ENCODE data around the gene DNM3. TPM values are rescaled to one million over a fixed set of nuclear protein-coding genes. Genes with fewer than 3 reads are reported as not detected.

DNM3 gene
- total RNA-seq, 6 experiments from 2014 or later: 0.25 to 0.73 (median 0.39) TPM

- no peak for TF ChIP-seq CTCF (IDR thresholded peaks at IDR 0.05)
- no peaks in the 10 kb centered on the region for H3K4me1 Mint-ChIP-seq (ENCODE audit: low read depth)
- H3K27ac Mint-ChIP-seq: no peak overlapping the region
- H3K9me3 Mint-ChIP-seq: no peaks in the 10 kb centered on the region
- H3K27me3 Mint-ChIP-seq (ENCODE audit: insufficient read depth): peaks cover 5% of the 10 kb centered on the region; the same call in 1 of the 2 replicates
- no peak overlapping the region for H3K4me3 Mint-ChIP-seq
- no peak for DNase-seq
- no peaks in the 10 kb centered on the region for H3K36me3 Mint-ChIP-seq (ENCODE audit: low read depth)
These were observed 6.5 kb upstream of the DNM3 start for GRCh38 chr1:171834821-171835220.

GRCh38 chr1:171835891-171836290 lies 5.4 kb upstream of the DNM3 start:
- Mint-ChIP-seq H3K27me3 (ENCODE audit: insufficient read depth) (peaks cover 7% of the 10 kb centered on the region), H3K27ac (no peak overlapping the region), H3K4me3 (no peak overlapping the region), H3K9me3 (peaks cover 7% of the 10 kb centered on the region; the same call in 1 of the 2 replicates), H3K36me3 (ENCODE audit: low read depth) (0 out of 2 replicates have a peak, but pooled peaks cover 5% of the 10 kb centered on the region), H3K4me1 (ENCODE audit: low read depth) (peaks cover 5% of the 10 kb centered on the region)
- DNase-seq: no peak
- no peak for TF ChIP-seq CTCF (IDR thresholded peaks at IDR 0.05)

GRCh38 chr1:171841931-171842761 lies 848 bp downstream of the DNM3 start:
- DNase-seq: no peak
- H3K4me1 Mint-ChIP-seq (ENCODE audit: low read depth): peaks cover 16% of the 10 kb centered on the region
- H3K4me3 Mint-ChIP-seq: peak overlapping the region; percentile 80
- H3K9me3 Mint-ChIP-seq: peaks cover 7% of the 10 kb centered on the region; the same call in 1 of the 2 replicates
- H3K27me3 Mint-ChIP-seq (ENCODE audit: insufficient read depth): peaks cover 19% of the 10 kb centered on the region
- TF ChIP-seq CTCF (IDR thresholded peaks at IDR 0.05): no peak
- H3K27ac Mint-ChIP-seq: no peak overlapping the region
- H3K36me3 Mint-ChIP-seq (ENCODE audit: low read depth): 0 out of 2 replicates have a peak, but pooled peaks cover 5% of the 10 kb centered on the region

- H3K27ac Mint-ChIP-seq: no peak overlapping the region
- no peak overlapping the region for H3K4me3 Mint-ChIP-seq
These were observed 3.1 kb downstream of the DNM3 start for GRCh38 chr1:171844381-171844780.

GRCh38 chr1:171845998-171846397 lies 4.7 kb downstream of the DNM3 start:
- Mint-ChIP-seq H3K27me3 (ENCODE audit: insufficient read depth) (peaks cover 25% of the 10 kb centered on the region), H3K36me3 (ENCODE audit: low read depth) (no peaks in the 10 kb centered on the region), H3K4me3 (no peak overlapping the region), H3K4me1 (ENCODE audit: low read depth) (peaks cover 10% of the 10 kb centered on the region), H3K9me3 (no peaks in the 10 kb centered on the region), H3K27ac (no peak overlapping the region)
- TF ChIP-seq CTCF (IDR thresholded peaks at IDR 0.05): no peak
- DNase-seq: no peak

More at GRCh38 chr1:171844381-171844780, 3.1 kb downstream of the DNM3 start:
- Mint-ChIP-seq H3K27me3 (ENCODE audit: insufficient read depth) (peaks cover 24% of the 10 kb centered on the region), H3K36me3 (ENCODE audit: low read depth) (0 out of 2 replicates have a peak, but pooled peaks cover 5% of the 10 kb centered on the region), H3K4me1 (ENCODE audit: low read depth) (peaks cover 16% of the 10 kb centered on the region), H3K9me3 (peaks cover 7% of the 10 kb centered on the region; the same call in 1 of the 2 replicates)
- no peak for TF ChIP-seq CTCF (IDR thresholded peaks at IDR 0.05)
- no peak for DNase-seq

Data from HFFc6 (cell line).